ENCODE measurements around the gene HORMAD2. TPM values are rescaled to one million over a fixed set of nuclear protein-coding genes. Genes with fewer than 3 reads are reported as not detected.
A peak's percentile ranks its signal among the peaks of the same experiment; 100 is the strongest.

The HORMAD2 gene
- total RNA-seq, 1 donor from 2014 or later, result not detected

- Histone ChIP-seq H3K4me3 (no peak overlapping the region), H3K27ac (no peak overlapping the region), H3K36me3 (no peaks in the 10 kb centered on the region), H3K9me3 (no peaks in the 10 kb centered on the region), H3K4me1 (peaks cover 0 to 11% of the 10 kb centered on the region in 2 donors), H3K27me3 (no peaks in the 10 kb centered on the region)
- intact Hi-C loops (cut with DNase I), result no loop called here
- TF ChIP-seq CTCF (IDR thresholded peaks at IDR 0.05), result no peak
- no peak for DNase-seq (ENCODE audit: low spot score in 2 of 2)
Observed at GRCh38 chr22:30204015-30204741, 123.9 kb downstream of the HORMAD2 start.

GRCh38 chr22:30204742-30205111 is 124.5 kb downstream of the HORMAD2 start:
- peaks cover 0 to 11% of the 10 kb centered on the region in 2 donors for H3K4me1 ChIP-seq
- H3K27ac ChIP-seq, result no peak overlapping the region
- H3K36me3 ChIP-seq, result no peaks in the 10 kb centered on the region
- H3K4me3 ChIP-seq, result no peak overlapping the region
- no peaks in the 10 kb centered on the region for H3K9me3 ChIP-seq
- intact Hi-C loops (cut with DNase I), result no loop called here
- no peaks in the 10 kb centered on the region for H3K27me3 ChIP-seq
- no peak for DNase-seq (ENCODE audit: low spot score in 2 of 2)
- no peak for TF ChIP-seq CTCF (IDR thresholded peaks at IDR 0.05)

GRCh38 chr22:30205281-30206115 is 125.2 kb downstream of the HORMAD2 start:
- no peaks in the 10 kb centered on the region for H3K36me3 ChIP-seq
- intact Hi-C loops (cut with DNase I), result no loop called here
- peak in 1 of 2 donors; percentile 74 for DNase-seq (ENCODE audit: low spot score in 2 of 2)
- no peak overlapping the region for H3K27ac ChIP-seq
- H3K27me3 ChIP-seq, result no peaks in the 10 kb centered on the region
- no peak for TF ChIP-seq CTCF (IDR thresholded peaks at IDR 0.05)
- no peak overlapping the region for H3K4me3 ChIP-seq
- no peaks in the 10 kb centered on the region for H3K9me3 ChIP-seq
- peaks cover 0 to 11% of the 10 kb centered on the region in 2 donors for H3K4me1 ChIP-seq

GRCh38 chr22:30206944-30207343 is 126.7 kb downstream of the HORMAD2 start:
- Histone ChIP-seq H3K9me3 (no peaks in the 10 kb centered on the region), H3K27ac (no peak overlapping the region), H3K27me3 (no peaks in the 10 kb centered on the region), H3K4me1 (peaks cover 0 to 11% of the 10 kb centered on the region in 2 donors), H3K4me3 (no peak overlapping the region), H3K36me3 (no peaks in the 10 kb centered on the region)
- DNase-seq (ENCODE audit: low spot score in 2 of 2), result no peak
- no peak for TF ChIP-seq CTCF (IDR thresholded peaks at IDR 0.05)
- intact Hi-C loops (cut with DNase I), result no loop called here

- H3K27me3 ChIP-seq, result no peaks in the 10 kb centered on the region
- H3K9me3 ChIP-seq, result no peaks in the 10 kb centered on the region
- peak in 1 of 2 donors; percentile 89 for DNase-seq (ENCODE audit: low spot score in 2 of 2)
- no peaks in the 10 kb centered on the region for H3K36me3 ChIP-seq
- TF ChIP-seq CTCF (IDR thresholded peaks at IDR 0.05), result no peak
- H3K4me1 ChIP-seq, result peaks cover 0 to 18% of the 10 kb centered on the region in 2 donors
- no peak overlapping the region for H3K4me3 ChIP-seq
- intact Hi-C loops (cut with DNase I), result no loop called here
- peak overlapping the region; percentile 75 to 84 for H3K27ac ChIP-seq
Observed at GRCh38 chr22:30208631-30209603, 128.7 kb downstream of the HORMAD2 start.
